GM19043 (cell line): ENCODE data around the gene TRIM28.
"Not testable (repeated sequence)": the region's sequence is repeated elsewhere in the genome, so short reads cannot be mapped to it uniquely, and the experiment has no call there.

Experiments used
- ATAC-seq: cut with Tn5 transposase; IDR thresholded peaks from one replicate; pipeline ENCODE4 v1.9.1; 2021; ENCODE audit warnings: low read depth; ENCODE audit not compliant: unreplicated experiment

Gene TRIM28

DNA sequence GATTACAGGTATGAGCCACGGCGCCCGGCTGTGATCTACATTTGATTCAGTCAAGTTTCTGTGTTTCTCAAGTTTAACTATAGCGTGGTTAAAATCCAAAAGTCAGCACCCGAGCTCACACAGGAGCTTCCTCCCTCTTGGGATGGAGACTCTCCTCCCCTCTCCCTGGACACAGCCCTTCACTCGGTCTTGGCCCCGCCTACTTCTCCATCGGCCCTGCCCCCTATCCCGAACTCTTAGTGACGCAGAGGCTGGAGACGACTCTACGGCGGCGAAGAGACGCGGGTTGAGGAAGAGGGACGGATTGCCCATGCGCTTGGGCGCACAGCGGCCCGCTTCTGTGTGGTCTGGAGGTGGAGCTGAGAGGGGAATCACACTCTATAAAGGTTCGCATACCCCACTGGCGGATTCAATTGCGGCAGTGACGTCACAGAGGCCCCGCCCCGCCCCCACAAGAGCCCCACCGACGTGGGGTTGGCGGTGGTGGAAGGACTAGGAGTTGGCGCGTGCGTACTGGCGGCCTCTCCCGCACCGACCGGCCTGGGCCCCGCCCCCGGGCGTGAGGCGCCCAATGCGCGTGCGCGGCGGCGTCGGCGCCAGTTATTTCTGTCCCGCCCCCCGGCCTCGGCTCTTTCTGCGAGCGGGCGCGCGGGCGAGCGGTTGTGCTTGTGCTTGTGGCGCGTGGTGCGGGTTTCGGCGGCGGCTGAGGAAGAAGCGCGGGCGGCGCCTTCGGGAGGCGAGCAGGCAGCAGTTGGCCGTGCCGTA is at the start of gene TRIM28:
Gene TRIM28 (plus strand): TSS at position 239 of the 765 bp plus-strand sequence. CDS start 694 bp downstream, outside the sequence.
- ATAC-seq, result peak; percentile 81

DNA sequence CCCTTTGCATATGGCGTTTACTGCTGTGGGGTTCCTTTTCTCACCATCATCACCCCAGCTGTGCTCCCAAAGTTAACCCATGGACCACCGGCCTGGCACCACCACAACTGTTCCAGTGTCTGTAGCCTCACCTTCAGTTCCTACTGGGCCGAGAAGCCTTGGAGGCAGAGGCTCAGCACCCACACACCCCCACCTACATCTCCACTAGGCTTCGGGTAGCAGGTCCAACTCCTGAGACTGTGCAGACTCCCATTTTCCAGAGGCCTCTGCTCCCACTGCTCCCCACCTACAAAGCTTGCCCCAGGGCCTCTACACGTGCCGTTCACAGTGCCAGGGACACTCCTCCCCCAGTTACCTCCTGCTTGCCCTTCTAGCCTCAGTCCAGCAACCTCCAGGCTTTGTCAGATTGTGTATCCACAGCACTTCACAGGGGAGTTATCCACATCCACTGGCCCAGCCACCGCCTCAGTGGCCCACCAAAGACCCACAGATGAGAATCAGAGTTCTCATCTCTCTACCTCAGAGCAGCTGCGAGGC is 46.2 kb upstream of the TRIM28 start:
- no peak for ATAC-seq

DNA sequence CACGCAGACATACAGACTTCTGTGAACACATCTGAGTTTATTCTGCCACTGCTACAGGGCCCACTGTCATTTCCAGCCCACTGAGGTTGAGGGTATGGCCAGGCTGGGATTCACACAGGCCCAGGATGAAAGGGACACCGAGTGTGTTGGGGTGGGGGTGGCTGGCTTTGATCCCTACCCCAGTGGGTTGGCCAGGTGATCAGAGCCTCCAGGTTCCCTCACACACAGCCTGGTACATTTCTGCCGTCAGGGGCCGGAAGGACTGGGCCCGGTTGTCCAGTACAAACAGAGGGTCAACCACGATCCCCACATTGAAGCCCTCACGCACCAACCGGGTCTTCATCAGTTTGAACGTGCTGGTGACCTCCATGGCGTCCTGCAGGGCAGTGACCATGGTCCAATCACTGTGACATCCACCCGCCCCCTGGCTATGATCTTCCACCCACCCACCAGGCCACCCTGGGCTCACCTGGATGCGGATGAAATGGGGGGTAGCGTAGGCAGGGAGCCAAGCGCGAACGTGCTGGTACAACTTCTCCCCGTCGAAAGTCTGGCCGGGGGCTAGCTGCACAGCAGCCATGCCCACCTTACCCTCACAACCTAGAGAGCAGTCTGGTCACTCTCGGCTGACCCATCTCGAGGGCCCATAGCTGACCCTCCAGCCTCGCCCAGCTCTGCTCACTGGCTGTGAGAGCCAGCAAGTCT is 45.4 kb upstream of the TRIM28 start:
- no peak for ATAC-seq

DNA sequence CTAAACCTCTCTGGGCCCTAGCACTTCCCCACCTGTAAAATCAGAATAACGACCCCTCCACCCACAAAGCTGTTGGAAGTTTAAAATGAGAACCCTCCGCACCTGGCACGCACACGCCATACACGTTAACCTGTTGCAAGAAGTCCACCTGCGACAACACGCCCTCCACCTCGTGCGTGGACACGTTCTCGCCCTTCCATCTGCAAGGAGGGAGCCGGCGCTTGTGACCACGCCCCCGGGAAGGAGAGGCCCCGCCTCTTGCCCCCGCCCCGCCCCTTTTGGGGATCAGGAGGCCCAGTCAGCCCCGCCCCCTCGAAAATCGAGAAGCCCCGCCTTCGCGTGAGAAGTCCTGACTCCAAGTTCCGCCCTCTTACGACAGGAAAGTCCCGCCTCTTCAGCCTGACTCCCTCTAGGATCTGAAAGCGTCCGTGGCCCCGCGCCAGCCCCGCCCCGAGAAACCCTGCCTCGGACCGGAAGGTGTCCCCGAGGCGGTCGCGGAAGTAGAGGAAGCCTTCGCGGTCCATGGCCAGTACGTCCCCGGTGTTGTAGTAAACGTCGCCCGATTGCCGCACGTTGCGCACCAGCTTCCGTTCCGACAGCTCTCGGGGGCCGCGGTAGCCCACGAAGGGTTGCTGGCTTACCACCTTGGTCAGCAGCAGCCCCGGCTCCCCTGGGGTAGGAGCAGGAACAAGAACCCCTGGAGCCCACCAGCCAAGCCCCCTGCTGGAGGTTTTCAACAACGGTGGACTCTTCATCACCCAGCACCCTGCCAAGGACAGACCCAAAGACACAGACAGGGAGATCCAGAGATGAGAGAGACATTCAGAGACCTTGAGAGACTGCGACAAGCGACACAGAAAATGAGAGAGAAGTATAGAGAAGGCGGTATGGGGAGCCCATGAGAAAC is 44.6 kb upstream of the TRIM28 start:
- peak; percentile 93 for ATAC-seq

DNA sequence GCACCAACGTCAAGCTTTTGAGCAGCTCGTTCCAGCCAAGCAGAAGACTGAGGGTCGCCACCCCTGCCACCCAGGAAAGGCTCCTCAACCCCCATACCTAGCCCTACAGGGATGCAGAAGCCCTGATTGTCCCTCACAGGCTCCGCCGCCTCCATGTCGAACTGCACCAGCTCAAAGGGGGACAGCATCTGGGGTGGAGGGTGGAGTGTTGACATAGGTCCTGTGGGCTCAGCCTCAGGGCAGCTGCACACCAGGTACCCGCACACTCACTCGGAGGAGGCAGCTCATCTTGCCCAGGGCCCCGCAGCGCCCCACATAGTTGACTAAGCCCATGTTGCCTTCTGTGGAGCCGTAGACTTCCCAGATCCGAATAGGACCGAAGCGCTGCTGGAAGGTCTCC is 43.6 kb upstream of the TRIM28 start:
- ATAC-seq, result no peak

DNA sequence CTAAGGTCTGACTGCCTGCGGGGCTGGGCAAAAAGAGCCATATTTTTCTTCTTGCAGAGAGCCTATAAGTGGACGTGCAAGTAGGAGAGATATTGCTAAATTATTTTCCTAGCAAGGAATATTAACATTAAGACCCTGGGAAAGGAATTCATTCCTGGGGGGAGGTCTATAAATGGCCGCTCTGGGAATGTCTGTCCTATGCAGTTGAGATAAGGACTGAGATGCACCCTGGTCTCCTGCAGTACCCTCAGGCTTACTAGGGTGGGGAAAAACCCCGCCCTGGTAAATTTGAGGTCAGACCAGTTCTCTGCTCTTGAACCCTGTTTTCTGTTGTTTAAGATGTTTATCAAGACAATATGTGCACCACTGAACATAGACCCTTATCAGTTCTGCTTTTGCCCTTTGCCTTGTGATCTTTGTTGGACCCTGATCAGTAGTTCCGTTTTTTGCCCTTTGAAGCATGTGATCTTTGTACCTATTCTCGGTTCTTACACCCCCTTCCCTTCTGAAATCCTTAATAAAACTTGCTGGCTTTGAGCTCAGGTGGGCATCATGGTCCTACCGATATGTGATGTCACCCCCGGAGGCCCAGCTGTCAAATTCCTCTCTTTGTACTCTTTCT is 36.2 kb upstream of the TRIM28 start:
- not testable (repeated sequence) for ATAC-seq

DNA sequence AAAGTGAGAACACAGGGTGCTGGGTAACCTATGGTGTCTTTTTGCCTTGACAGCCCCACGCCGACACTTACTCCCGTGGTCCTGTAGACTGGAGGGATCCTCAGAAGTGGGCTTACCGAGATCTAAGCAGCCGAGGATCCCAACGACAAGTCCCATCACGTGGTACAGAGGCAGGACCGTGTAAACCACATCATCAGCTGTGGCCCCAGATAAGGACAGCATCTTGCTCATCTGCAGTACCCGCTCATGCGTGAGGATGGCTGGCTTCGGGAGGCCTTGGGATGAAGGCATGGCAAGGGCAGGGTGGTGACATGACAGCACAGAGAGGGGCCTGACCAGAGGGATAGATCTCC is 34.2 kb upstream of the TRIM28 start:
- ATAC-seq, result no peak

DNA sequence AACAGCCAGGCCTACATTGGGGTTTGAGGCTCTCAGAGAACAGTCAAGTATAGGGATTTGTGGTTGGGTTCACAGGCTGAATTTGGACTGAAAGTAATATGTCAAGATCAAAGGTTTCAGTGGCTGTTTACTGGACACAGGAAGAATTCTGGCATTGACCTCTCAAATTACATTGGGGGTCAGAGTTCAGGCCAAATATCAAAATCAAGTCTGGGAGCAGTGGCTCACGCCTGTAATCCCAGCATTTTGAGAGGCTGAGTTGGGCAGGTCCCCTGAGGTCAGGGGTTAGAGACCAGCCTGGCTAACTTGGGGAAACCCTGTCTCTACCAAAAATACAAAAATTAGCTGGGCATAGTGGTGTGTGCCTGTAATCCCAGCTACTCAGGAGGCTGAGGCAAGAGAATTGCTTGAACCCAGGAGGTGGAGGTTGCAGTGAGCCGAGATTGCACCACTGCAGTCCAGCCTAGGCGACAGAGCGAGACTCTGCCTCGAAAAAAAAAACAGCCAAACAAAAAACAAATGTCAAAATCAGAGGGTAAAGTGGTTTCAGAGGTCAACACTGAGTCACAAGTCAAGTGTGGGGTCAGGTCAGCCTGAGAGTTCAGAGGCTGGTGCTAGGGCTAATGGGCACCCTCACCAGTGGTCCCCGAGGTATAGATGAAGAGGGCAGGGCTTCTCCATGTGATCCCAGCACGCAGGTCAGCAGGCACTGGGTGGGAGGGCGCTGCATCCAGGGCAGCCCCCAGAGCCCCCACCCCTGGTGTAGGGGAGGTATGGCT is 33.6 kb upstream of the TRIM28 start:
- ATAC-seq, result no peak

DNA sequence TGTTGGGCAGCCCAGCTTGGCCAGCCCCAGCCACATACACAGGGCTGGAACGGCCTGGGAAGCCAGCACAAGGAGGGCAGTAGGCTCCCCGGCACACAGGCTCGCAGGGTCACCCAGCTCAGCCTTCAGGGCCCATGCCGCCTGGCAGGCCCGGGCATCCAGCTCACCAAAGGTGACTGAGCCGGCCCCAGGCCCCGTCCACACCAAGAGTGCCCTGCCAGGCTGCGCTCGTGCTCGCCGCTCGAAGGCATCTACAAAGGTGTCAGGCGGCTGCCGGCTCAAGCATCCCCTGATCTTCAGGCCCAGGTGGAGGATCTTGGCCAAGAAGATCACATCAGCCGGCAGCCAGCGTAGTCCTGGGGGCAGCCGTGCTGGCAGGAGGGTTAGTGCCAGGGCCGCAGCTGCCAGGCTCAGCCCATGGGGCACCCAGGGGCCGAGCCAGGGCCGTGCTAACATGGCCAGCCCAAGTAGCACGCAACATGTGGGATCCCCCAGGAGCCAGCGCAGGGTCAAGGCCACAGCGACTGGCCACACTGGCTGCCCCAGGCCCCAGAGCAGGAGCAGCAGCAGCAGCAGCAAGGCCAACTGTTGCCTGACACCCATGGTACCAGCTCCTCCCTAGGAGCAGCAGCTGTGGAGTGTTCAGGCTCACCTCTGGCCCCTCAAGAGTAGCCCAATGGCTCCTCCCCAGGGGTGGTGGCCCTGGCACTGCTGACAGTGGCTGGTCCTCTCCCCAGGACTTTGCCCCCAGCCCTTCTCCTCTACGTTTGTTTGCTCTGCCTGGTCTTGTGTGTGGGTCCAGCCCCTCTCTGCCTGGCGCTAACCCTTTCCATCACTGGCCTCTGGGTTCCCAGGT is 32.3 kb upstream of the TRIM28 start, which contains the start of gene SLC27A5:
Gene SLC27A5 (minus strand): TSS at position 640 of the 856 bp plus-strand sequence. CDS start 37 bp downstream, at position 603.
- ATAC-seq, result no peak

DNA sequence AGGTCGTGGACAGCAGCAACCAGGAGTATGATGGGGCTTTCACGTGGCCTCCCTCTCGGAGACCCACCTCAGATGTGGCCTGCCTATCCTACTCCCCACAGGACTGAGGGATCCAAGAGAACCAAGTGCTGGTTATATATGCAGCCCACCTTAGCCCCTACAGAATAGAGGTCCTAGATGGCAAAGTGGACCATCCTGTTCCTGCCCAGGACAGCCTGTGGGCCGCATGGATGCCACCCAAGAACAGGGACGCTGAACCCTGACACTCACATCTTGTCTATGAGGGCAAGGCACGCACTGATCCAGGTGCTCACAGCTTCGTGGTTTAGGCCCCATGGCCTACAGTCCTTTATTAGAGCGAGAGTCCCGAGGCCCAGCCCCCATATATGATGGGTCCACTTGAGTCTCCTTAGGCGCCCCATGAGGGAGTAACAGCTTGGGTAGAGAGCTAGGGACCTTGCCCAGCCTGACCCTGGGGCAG is 30.6 kb upstream of the TRIM28 start:
- ATAC-seq, result no peak

DNA sequence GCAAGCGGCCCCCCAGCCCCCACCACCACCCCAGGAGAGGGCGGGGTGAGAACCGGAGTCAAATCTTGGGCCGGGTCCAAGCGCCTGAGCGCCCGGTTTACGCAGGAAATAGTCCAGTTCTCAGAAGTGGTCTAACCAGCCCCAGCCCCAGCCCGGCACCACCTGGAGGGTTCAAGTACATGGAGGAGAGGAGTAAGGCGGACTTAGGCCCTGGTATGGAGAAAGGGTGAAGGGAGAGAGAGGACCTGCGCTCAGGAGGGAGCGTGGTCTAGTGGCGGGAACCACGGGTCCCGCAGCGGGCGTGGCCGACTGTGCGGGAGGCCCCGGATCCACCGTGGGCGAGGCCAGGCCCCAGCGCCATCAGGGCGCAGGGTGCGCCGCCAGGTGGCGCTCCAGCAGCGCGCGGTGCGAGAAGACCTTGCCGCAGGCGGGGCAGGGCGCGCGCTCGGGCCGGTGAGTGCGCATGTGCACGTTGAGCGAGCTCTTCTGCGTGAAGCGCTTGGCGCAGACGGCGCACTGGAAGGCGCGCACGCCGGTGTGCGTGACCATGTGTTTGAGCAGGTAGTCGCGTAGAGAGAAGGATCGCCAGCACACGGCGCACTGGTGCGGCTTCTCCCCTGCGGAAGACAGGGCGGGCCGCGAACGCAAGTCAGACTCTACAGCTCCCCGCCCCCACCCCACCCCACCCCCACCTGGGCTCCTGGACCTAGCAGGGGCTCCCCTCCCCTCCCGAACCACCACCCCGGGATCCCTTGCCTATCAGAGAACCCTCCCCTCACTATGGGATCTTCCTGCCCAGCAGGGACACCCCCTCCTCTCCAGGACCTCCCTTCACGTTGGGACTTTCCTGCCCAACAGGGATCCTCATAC is 29.9 kb upstream of the TRIM28 start:
- peak; percentile 59 for ATAC-seq

DNA sequence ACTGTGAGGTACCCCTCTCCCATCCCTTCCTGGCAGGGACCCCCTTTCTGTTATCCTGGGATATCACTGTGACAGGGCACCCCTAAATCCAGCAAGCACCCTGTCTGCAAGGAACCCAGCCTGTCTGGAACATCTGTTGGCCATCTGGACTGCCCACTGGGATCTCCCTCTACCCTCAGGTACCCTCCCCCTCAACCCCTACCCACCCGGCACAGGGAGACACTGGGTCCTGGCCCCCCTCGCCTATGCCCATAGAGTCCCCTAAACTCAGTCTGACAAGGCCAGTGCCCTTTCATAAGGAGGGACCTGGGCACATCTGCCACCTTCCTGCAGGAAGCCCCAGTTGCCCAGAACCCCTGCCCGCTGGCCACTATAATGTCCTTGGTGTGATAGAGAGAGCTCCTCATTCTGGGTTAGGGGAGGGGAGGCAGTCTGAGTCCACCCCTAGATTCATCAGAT is 29.3 kb upstream of the TRIM28 start:
- ATAC-seq, result no peak

DNA sequence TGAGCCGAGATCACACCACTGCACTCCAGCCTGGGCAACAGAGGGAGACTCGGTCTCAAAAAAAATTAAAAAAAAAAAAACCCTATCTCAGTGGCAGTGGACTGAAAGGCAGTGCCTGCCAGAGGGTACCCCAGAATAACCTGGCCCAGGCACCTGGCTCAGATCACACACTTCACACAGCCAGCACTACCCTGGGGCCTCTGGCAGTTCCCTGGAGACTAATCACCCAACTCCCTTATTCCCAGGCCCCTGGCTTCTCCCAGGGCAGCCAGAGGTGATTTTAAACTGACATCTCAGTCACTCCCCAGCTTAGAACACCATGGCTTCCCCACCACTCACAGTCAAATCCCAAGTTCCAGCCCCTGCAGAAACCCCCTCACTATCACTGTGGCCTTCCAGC is 28.6 kb upstream of the TRIM28 start:
- no peak for ATAC-seq

DNA sequence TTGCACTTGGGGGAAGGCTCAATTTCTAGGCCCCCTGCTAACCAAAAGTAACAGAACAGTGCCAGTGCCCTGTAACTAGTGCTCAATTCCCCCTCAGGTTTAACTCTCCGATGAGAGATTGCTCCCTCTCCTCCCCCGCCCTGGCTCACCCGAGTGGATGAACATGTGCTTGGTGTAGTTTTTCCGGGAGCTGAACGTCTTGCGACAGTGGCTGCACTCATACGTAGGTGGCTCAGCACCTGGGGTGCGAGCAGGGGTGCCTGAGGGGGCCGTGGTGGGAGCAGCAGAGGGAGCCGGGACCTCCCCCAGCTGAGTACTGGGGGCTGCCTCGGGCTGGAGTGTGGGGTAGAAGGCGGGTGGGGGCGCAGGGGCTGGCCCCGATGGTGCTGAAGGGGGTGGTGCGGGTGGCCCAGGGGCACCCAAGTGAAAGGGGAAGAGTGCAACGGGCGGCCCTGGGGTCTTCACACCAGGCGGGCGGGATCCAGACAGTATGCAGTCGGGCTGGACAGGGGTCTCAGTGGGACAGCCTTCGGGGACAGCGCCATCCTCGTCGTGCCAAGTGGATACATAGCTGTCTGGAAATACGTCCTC is 27.5 kb upstream of the TRIM28 start:
- ATAC-seq, result no peak

DNA sequence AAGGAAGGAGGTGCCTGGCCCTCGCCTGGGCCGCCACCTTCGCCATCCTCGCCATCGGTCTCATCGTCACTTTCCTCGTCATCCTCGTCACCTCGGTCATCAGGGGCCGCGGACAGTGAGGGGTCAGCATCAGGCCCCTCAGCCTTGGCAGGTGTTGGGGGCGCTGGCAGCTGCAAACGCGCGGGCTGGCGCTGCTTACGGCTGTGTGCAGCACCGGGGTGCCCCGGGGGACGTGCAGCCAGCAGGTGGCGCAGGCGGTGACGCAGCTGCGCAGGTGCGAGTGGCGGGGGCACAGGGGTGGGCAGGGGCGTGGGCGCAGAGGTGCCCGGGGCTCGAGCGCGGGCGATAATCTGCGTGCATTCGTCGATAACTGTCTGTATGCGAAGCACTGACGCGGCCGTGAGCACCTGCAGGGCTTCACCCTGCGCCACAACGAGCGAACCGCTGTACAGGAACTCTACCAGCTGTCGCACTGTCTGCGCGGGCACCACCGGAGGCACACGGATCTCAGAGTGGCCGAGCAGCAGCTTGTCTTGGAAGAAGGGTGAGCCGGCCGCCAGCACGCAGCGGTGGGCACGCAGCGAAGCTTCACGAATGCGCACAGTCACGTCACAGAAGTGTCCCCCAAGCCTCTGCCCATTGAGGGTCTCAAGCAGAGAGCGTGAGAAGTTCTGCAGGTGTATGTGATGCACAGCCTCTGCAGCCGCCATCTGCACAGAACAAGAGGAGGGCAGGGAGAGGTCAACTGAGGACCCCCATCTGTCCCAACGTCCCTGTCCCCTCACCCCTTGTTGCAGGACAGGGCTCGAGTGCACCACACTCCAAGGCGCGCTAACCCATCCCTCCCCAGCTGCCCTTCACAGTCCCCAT is 26.7 kb upstream of the TRIM28 start:
- ATAC-seq, result no peak
